ENCODE data around the gene MGAT5B. TPM values are rescaled to one million over a fixed set of nuclear protein-coding genes. Genes with fewer than 3 reads are reported as not detected.

Gene MGAT5B
- total and polyA plus RNA-seq, 10 donors, result 0.02 to 2.0 (median 0.75) TPM

DNA sequence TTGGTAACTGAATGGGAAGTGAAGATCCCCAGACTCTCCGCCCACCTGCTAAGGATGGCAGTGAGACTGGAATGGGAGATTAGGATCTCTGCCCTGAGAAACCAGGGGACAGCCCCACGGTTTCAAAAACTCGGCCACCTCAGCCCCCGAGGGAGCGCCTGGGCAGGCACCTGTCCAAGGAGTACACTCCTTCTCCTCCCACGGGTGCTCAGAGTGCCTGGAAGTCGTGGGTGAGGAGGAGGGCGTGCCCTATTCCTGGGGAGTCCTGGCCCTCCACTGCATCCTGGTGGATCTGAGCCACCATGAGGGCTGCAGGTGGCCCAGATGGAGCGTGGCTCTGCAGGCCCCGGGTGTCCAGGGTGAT lies 78.5 kb downstream of the MGAT5B start:
- no peak for TF ChIP-seq POLR2A (IDR thresholded peaks at IDR 0.05)
- TF ChIP-seq, protein P1, sequence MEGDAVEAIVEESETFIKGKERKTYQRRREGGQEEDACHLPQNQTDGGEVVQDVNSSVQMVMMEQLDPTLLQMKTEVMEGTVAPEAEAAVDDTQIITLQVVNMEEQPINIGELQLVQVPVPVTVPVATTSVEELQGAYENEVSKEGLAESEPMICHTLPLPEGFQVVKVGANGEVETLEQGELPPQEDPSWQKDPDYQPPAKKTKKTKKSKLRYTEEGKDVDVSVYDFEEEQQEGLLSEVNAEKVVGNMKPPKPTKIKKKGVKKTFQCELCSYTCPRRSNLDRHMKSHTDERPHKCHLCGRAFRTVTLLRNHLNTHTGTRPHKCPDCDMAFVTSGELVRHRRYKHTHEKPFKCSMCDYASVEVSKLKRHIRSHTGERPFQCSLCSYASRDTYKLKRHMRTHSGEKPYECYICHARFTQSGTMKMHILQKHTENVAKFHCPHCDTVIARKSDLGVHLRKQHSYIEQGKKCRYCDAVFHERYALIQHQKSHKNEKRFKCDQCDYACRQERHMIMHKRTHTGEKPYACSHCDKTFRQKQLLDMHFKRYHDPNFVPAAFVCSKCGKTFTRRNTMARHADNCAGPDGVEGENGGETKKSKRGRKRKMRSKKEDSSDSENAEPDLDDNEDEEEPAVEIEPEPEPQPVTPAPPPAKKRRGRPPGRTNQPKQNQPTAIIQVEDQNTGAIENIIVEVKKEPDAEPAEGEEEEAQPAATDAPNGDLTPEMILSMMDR (IDR thresholded peaks at IDR 0.05 in 8 of 11, conservative IDR thresholded peaks at IDR 0.05 in 3 of 11), result no peak
- no peak for TF ChIP-seq POLR2AphosphoS5 (IDR thresholded peaks at IDR 0.05)
- intact Hi-C loops (cut with DNase I; ENCODE audit: low total_unique reads), result no loop called here
- H3K9me3 ChIP-seq, result no peaks in the 10 kb centered on the region
- H3K36me3 ChIP-seq, result no peaks in the 10 kb centered on the region
- H3K4me1 ChIP-seq, result peaks cover 0 to 29% (median 0%) of the 10 kb centered on the region in 6 donors
- H3K4me3 ChIP-seq, result no peak overlapping the region
- 66 to 85% (median 73%) methylated on average over 4 to 10 of the region's 10 CpGs for WGBS, 5 donors
- H3K27me3 ChIP-seq (replicated peaks in 1 of 7), result peaks cover 0 to 18% (median 0%) of the 10 kb centered on the region in 7 donors
- no peak for DNase-seq
- no peak overlapping the region for H3K27ac ChIP-seq

DNA sequence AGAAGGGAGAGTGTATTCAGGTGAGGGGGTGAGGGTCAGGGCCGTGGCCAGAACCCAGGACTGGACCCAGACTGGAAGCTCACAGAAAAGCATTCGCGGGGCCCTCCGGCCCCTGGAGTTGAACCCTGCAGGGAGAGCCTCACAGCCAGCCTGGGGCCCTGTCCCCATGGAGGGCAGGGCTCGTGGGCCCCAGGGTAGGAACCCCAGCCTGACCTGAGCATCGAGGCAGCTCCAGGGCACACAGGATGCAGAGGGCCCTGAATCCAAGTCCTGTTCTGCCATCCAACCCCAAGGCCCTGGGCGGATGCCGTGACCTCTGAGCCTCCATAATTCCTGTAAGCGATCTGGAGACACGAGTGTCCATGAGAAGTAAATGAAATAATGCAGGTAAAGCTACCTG lies 79.1 kb downstream of the MGAT5B start:
- Histone ChIP-seq H3K27ac (no peak overlapping the region), H3K4me1 (peaks cover 0 to 29% (median 0%) of the 10 kb centered on the region in 6 donors), H3K27me3 (replicated peaks in 1 of 7) (peaks cover 0 to 18% (median 0%) of the 10 kb centered on the region in 7 donors), H3K9me3 (no peaks in the 10 kb centered on the region), H3K4me3 (no peak overlapping the region), H3K36me3 (no peaks in the 10 kb centered on the region)
- TF ChIP-seq POLR2A (IDR thresholded peaks at IDR 0.05), result no peak
- TF ChIP-seq, protein P1 (IDR thresholded peaks at IDR 0.05 in 8 of 11, conservative IDR thresholded peaks at IDR 0.05 in 3 of 11), result no peak
- intact Hi-C loops (cut with DNase I; ENCODE audit: low total_unique reads), result no loop called here
- 84 to 97% (median 90%) methylated on average over 7 to 10 of the region's 10 CpGs for WGBS, 5 donors
- no peak for DNase-seq

DNA sequence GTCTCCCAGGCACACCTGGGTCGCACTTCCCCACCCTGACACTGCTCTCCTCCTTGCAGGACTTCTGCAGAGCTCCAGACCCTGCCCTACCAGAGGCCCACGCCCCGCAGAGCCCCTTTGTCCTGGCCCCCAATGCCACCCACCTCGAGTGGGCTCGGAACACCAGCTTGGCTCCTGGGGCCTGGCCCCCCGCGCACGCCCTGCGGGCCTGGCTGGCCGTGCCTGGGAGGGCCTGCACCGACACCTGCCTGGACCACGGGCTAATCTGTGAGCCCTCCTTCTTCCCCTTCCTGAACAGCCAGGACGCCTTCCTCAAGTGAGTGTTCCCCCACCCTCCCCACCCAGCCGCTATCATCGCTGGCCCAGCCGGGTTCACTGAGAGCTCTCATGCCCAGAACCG lies 79.6 kb downstream of the MGAT5B start:
- H3K9me3 ChIP-seq, result no peaks in the 10 kb centered on the region
- DNase-seq, result no peak
- no peak for TF ChIP-seq POLR2AphosphoS5 (IDR thresholded peaks at IDR 0.05)
- TF ChIP-seq, protein P1 (IDR thresholded peaks at IDR 0.05 in 8 of 11, conservative IDR thresholded peaks at IDR 0.05 in 3 of 11), result no peak
- intact Hi-C loops (cut with DNase I; ENCODE audit: low total_unique reads), result no loop called here
- H3K4me1 ChIP-seq, result peaks cover 0 to 29% (median 0%) of the 10 kb centered on the region in 6 donors
- no peak overlapping the region for H3K4me3 ChIP-seq
- 31 to 45% (median 40%) methylated on average over 5 to 17 of the region's 17 CpGs for WGBS, 5 donors
- H3K27me3 ChIP-seq (replicated peaks in 1 of 7), result peaks cover 0 to 18% (median 0%) of the 10 kb centered on the region in 7 donors
- H3K36me3 ChIP-seq, result no peaks in the 10 kb centered on the region
- H3K27ac ChIP-seq, result no peak overlapping the region

DNA sequence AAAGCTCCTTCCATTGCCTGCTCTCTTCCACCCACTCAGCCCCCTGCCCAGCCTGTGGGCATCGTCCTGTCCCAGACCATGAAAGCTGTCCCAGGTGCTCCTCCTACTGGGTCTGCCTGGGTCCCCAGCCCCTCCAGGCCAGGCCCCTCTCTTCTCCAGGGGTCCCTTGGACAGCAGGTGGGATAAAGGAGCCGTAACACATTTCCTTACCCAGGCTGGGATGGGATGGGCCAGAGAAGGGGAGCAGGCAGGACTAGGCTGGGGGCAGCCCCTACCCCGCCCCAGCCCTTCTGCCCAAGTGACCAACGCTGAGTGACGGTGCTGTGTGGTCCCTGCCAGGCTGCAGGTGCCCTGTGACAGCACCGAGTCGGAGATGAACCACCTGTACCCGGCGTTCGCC lies 80.1 kb downstream of the MGAT5B start:
- H3K9me3 ChIP-seq, result no peaks in the 10 kb centered on the region
- intact Hi-C loops (cut with DNase I; ENCODE audit: low total_unique reads), result no loop called here
- peaks cover 0 to 29% (median 0%) of the 10 kb centered on the region in 6 donors for H3K4me1 ChIP-seq
- peaks cover 0 to 18% (median 0%) of the 10 kb centered on the region in 7 donors for H3K27me3 ChIP-seq (replicated peaks in 1 of 7)
- DNase-seq, result no peak
- TF ChIP-seq, protein P1 (IDR thresholded peaks at IDR 0.05 in 8 of 11, conservative IDR thresholded peaks at IDR 0.05 in 3 of 11), result no peak
- TF ChIP-seq POLR2AphosphoS5 (IDR thresholded peaks at IDR 0.05), result no peak
- no peak for TF ChIP-seq POLR2A (IDR thresholded peaks at IDR 0.05)
- WGBS, 5 donors, result 89 to 99% (median 92%) methylated on average over 9 to 10 of the region's 10 CpGs
- no peaks in the 10 kb centered on the region for H3K36me3 ChIP-seq
- H3K27ac ChIP-seq, result no peak overlapping the region
- H3K4me3 ChIP-seq, result no peak overlapping the region
